ENCODE data around the gene ITGAV.
"Not testable (repeated sequence)": the region's sequence is repeated elsewhere in the genome, so short reads cannot be mapped to it uniquely, and the experiment has no call there.

GRCh38 chr2:186569127-186569526 lies 20.7 kb upstream of the ITGAV start:
- not testable (repeated sequence) for TF ChIP-seq CTCF (IDR thresholded peaks at IDR 0.05; ENCODE audit: low read depth, low read length); EZH2phosphoT487 (IDR thresholded peaks at IDR 0.05; ENCODE audit: low read depth)
